Activated CD8-positive, alpha-beta memory T cell treated with anti-CD3 and anti-CD28 coated beads for 36 hours (primary cell): ENCODE results near the gene PAMR1. TPM values are rescaled to one million over a fixed set of nuclear protein-coding genes. Genes with fewer than 3 reads are reported as not detected.

ENCODE experiments used
- CTCF ChIA-PET: fragments of 350-600 bp; sonication (Branson Sonifier 250); formaldehyde crosslinking; loops from one replicate; lab custom pipeline; 2021; ENCODE audit warnings: antibody characterized with exemption; lab: Charles Lee
- POLR2A ChIA-PET: fragments of 350-600 bp; sonication (Branson Sonifier 250); formaldehyde crosslinking; loops from one replicate; lab custom pipeline; 2021; ENCODE audit warnings: antibody characterized with exemption; lab: Charles Lee
- total RNA-seq, 2 experiments: library from RNA; stranded (reverse); gene quantifications; one replicate each; pipeline ENCODE4 v1.2.3, GENCODE V29; 2021

Gene PAMR1
- total RNA-seq, 2 experiments from 2014 or later: not detected

DNA sequence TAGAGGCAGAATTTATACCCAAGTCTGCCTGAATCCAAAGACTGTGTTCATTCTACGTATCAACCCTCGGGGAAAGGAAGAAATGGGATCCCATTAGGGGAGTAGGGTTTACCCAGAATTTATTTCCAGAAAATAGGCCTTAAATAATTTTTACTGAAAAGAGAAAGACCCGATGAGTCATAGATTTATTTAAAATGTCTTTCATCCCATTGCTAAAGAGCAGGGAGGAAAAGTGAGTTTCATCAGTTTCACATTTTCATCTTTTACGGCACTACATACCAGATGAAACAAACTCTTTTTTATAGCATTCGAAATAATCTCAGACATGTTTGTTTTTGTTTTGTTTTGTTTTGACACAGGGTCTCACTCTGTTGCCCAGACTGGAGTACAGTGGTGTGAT lies 137.4 kb downstream of the PAMR1 start:
- ChIA-PET CTCF (no interaction called here), POLR2A (no interaction called here)

DNA sequence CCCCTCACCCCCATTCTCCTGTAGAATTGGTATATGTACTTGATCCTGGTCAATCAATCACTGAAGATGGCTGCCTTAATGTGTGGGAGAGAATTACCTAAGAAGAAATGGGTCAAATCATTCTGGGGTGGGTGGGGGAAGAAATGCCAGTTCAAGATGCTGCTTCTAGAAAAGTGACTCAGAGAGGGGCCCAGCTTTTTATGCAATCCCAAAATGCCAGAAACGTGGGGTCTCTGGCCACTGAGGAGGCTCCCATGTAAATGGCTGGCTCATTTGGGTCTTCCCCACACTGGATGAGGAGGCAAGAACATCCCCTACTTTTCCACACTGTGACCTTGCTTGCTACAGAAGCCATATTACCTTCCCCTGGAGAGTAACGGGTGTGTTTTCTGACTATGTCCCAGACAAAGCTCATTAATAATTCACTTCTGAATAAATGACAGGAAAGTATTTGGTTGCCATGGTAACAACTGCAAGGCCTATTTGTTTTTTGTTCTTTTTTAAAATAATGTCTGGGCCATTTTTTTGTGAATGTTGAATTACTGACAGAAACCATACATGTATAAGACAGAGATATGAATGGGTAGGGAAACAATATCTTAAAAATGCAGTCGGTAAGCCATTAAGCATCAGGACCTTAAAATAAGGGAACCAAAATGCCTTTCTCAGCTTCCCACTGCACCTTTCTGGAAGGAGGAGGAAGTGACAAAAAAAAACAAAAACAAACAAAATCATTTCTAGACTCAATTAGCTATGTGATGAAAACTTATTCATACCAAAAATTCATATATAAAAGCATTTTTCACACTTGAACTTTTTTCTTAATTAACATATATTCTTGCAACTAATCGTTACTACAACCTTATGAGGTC lies 138.1 kb downstream of the PAMR1 start:
- CTCF ChIA-PET: interaction anchor here (1.6 kb wide), 1 partner anchor 460 kb away, joined by 3 read pairs; no protein-coding TSS in a partner anchor
- POLR2A ChIA-PET: no interaction called here

GRCh38 chr11:35383953-35384352 lies 141.5 kb downstream of the PAMR1 start:
- ChIA-PET POLR2A (no interaction called here), CTCF (no interaction called here)

Other genes with a start within 250 kb of the PAMR1 start
- gene SLC1A2, start 106.1 kb downstream of the PAMR1 start, total RNA-seq: not detected
- gene FJX1, start 92.8 kb upstream of the PAMR1 start, total RNA-seq: 1 to 10 TPM; 1.1 to 1.2 TPM
- 10 to 100 TPM; 32.2 to 37.3 TPM for gene TRIM44, start 137.2 kb upstream of the PAMR1 start, total RNA-seq